PC-3 (cell line): ENCODE data around the gene GAP43. TPM values are rescaled to one million over a fixed set of nuclear protein-coding genes. Genes with fewer than 3 reads are reported as not detected.

Source experiments
- ATAC-seq: fragments of 200-7000 bp; cut with Tn5 transposase; 2 replicates; pipeline ENCODE4 v1.9.1; 2020; ENCODE audit warnings: mild to moderate bottlenecking, moderate library complexity
- BruUV-seq: library from RNA; stranded (reverse); fragments of 400-500 nt; replicated peaks from 2 replicates; lab custom pipeline; 2021; lab: Mats Ljungman, UMichigan
- CTCF ChIA-PET: fragments of 300-600 bp; sonication (Branson Sonifier 250); formaldehyde crosslinking; loops from one replicate; lab custom pipeline; 2022; ENCODE audit warnings: antibody characterized with exemption; lab: Charles Lee
- POLR2A ChIA-PET: fragments of 300-600 bp; sonication (Branson Sonifier 250); formaldehyde crosslinking; loops from one replicate; lab custom pipeline; 2022; ENCODE audit warnings: antibody characterized with exemption; ENCODE audit not compliant: unreplicated experiment; lab: Charles Lee
- DNase-seq: peaks from one replicate; pipeline ENCODE4 v3.0.0-alpha.2; 2015
- H2AFZ ChIP-seq: fragments of 300-600 bp; sonication (generic); 2 replicates; pipeline ENCODE4 v1.6.0; 2016; ENCODE audit warnings: antibody characterized with exemption, low read length
- H3F3A ChIP-seq: fragments of 300-600 bp; sonication (generic); one replicate; pipeline ENCODE4 v1.6.0; 2017; ENCODE audit warnings: antibody characterized with exemption, low read length, control low read depth, mild to moderate bottlenecking; ENCODE audit not compliant: unreplicated experiment
- H3K27ac ChIP-seq: fragments of 300-600 bp; sonication (generic); 2 replicates; pipeline ENCODE4 v1.5.1; 2016; ENCODE audit warnings: mild to moderate bottlenecking, low read length
- H3K27me3 ChIP-seq: fragments of 300-600 bp; sonication (generic); 2 replicates; pipeline ENCODE4 v1.6.1; 2016; ENCODE audit warnings: low read length, mixed read lengths
- H3K36me3 ChIP-seq: fragments of 300-600 bp; sonication (generic); 2 replicates; pipeline ENCODE4 v1.6.1; 2016; ENCODE audit warnings: low read depth, mixed run types, low read length, mixed read lengths
- H3K4me1 ChIP-seq: fragments of 300-600 bp; sonication (generic); 2 replicates; pipeline ENCODE4 v1.5.1; 2016; ENCODE audit warnings: low read length; ENCODE audit not compliant: insufficient read depth
- H3K4me2 ChIP-seq: fragments of 300-600 bp; sonication (generic); 2 replicates; pipeline ENCODE4 v1.6.0; 2016; ENCODE audit warnings: low read length
- H3K4me3 ChIP-seq: fragments of 300-600 bp; sonication (generic); 2 replicates; pipeline ENCODE4 v1.5.1; 2016; ENCODE audit warnings: mild to moderate bottlenecking, low read length, mixed read lengths
- H3K79me2 ChIP-seq: fragments of 300-600 bp; sonication (generic); 2 replicates; pipeline ENCODE4 v1.6.1; 2017; ENCODE audit warnings: low read length, mixed read lengths
- H3K9ac ChIP-seq: fragments of 300-600 bp; sonication (generic); 2 replicates; pipeline ENCODE4 v1.6.0; 2016; ENCODE audit warnings: mild to moderate bottlenecking, low read length
- H3K9me2 ChIP-seq: fragments of 300-600 bp; sonication (generic); replicated peaks from 2 replicates; pipeline ENCODE4 v1.6.1; 2016; ENCODE audit warnings: mixed run types, low read length, mixed read lengths
- H3K9me3 ChIP-seq: fragments of 300-600 bp; sonication (generic); 2 replicates; pipeline ENCODE4 v1.6.1; 2016; ENCODE audit warnings: low read length, mixed read lengths
- H4K20me1 ChIP-seq: fragments of 300-600 bp; sonication (generic); 2 replicates; pipeline ENCODE4 v1.6.1; 2016; ENCODE audit warnings: low read length, mixed read lengths
- EZH2 ChIP-seq: fragments of 300-600 bp; sonication (generic); IDR thresholded peaks from one replicate; pipeline ENCODE4 v1.6.1; 2017; ENCODE audit warnings: antibody characterized with exemption, mild to moderate bottlenecking, low read length; ENCODE audit not compliant: unreplicated experiment
- EZH2phosphoT487 ChIP-seq: fragments of 300-600 bp; sonication (generic); IDR thresholded peaks from 2 replicates; pipeline ENCODE4 v1.6.1; 2018; ENCODE audit warnings: mild to moderate bottlenecking, antibody characterized with exemption, low read length, borderline replicate concordance
- intact Hi-C: fragments of 100-400 bp; cut with micrococcal nuclease; formaldehyde crosslinking; loops from 2 replicates; pipeline ENCODE4 v1.9.0; 2023
- total RNA-seq: library from RNA; depleted of rRNA; stranded (reverse); fragments of >200 nt; gene quantifications from 2 replicates; pipeline ENCODE4 v1.2.3, GENCODE V29; 2014
- TF ChIP-seq, protein P1 (sequence below): fragments of 300-600 bp; sonication (generic); conservative IDR thresholded peaks from 2 replicates; pipeline ENCODE4 v1.5.1; 2017; ENCODE audit warnings: antibody characterized with exemption, low read depth, mild to moderate bottlenecking, low read length

GAP43 gene
- total RNA-seq, 1 experiment from 2014 or later = not detected

DNA sequence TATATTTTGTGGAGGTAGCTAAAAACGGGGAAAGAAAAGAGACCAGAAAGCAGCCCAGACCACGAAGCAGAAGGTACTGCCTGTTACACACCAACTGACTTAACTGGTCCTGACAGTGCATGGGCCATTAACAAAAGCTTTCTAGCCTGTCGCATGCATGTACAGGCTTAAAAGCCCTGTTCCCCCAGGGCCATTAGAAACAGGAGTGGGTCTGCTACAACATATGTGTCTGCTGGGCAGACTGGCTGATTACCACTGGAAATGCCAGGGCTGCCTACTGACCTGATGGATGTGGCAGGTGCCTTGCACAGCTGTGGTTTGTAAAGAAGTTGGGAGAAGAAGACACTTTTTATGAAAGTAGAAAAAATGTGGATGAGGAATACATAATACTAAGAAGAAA is 137.4 kb downstream of the GAP43 start:
- POLR2A ChIA-PET = no interaction called here
- CTCF ChIA-PET = no interaction called here
- H4K20me1 ChIP-seq = no peaks in the 10 kb centered on the region
- no peak overlapping the region for H3K4me3 ChIP-seq
- TF ChIP-seq EZH2phosphoT487 (no peak), EZH2 (no peak)
- TF ChIP-seq, protein P1, sequence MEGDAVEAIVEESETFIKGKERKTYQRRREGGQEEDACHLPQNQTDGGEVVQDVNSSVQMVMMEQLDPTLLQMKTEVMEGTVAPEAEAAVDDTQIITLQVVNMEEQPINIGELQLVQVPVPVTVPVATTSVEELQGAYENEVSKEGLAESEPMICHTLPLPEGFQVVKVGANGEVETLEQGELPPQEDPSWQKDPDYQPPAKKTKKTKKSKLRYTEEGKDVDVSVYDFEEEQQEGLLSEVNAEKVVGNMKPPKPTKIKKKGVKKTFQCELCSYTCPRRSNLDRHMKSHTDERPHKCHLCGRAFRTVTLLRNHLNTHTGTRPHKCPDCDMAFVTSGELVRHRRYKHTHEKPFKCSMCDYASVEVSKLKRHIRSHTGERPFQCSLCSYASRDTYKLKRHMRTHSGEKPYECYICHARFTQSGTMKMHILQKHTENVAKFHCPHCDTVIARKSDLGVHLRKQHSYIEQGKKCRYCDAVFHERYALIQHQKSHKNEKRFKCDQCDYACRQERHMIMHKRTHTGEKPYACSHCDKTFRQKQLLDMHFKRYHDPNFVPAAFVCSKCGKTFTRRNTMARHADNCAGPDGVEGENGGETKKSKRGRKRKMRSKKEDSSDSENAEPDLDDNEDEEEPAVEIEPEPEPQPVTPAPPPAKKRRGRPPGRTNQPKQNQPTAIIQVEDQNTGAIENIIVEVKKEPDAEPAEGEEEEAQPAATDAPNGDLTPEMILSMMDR = no peak
- no peak overlapping the region for H2AFZ ChIP-seq
- intact Hi-C loops = no loop called here
- BruUV-seq = no TSS peak
- no peaks in the 10 kb centered on the region for H3K36me3 ChIP-seq
- ATAC-seq (no peak), DNase-seq (no peak)
- no peaks in the 10 kb centered on the region for H3K27me3 ChIP-seq
- no peaks in the 10 kb centered on the region for H3K4me1 ChIP-seq
- no peaks in the 10 kb centered on the region for H3K9me2 ChIP-seq
- no peaks in the 10 kb centered on the region for H3K9me3 ChIP-seq
- H3K27ac ChIP-seq = no peak overlapping the region
- no peaks in the 10 kb centered on the region for H3F3A ChIP-seq
- no peaks in the 10 kb centered on the region for H3K79me2 ChIP-seq
- no peak overlapping the region for H3K4me2 ChIP-seq
- no peak overlapping the region for H3K9ac ChIP-seq

DNA sequence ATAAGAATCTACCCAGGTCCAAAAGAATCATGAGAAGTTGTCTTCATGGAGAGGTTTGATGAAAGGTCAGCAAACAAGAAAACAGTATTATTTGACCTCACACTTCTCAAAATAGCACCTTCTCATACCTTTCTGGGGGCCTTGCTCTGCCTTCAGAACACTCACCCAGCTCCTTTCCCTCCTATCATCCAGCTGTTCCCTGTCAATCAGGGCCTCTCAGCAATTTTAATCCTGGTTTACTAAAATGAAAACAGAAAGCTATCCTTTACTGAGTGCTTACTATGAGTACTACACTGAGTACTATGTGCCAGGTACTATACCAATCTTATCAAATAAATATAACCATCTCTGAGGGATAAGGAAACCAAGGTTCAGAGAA is 138.6 kb downstream of the GAP43 start:
- no TSS peak for BruUV-seq
- Histone ChIP-seq H3K36me3 (no peaks in the 10 kb centered on the region), H3K4me1 (no peaks in the 10 kb centered on the region), H4K20me1 (no peaks in the 10 kb centered on the region), H3K27me3 (no peaks in the 10 kb centered on the region), H3K27ac (no peak overlapping the region), H3F3A (no peaks in the 10 kb centered on the region), H3K4me2 (no peak overlapping the region), H3K9ac (no peak overlapping the region), H3K4me3 (no peak overlapping the region), H2AFZ (no peak overlapping the region), H3K9me3 (no peaks in the 10 kb centered on the region), H3K79me2 (no peaks in the 10 kb centered on the region), H3K9me2 (no peaks in the 10 kb centered on the region)
- ChIA-PET POLR2A (no interaction called here), CTCF (no interaction called here)
- TF ChIP-seq, protein P1 = no peak
- TF ChIP-seq EZH2phosphoT487 (no peak), EZH2 (no peak)
- ATAC-seq (no peak), DNase-seq (no peak)
- intact Hi-C loops = no loop called here

DNA sequence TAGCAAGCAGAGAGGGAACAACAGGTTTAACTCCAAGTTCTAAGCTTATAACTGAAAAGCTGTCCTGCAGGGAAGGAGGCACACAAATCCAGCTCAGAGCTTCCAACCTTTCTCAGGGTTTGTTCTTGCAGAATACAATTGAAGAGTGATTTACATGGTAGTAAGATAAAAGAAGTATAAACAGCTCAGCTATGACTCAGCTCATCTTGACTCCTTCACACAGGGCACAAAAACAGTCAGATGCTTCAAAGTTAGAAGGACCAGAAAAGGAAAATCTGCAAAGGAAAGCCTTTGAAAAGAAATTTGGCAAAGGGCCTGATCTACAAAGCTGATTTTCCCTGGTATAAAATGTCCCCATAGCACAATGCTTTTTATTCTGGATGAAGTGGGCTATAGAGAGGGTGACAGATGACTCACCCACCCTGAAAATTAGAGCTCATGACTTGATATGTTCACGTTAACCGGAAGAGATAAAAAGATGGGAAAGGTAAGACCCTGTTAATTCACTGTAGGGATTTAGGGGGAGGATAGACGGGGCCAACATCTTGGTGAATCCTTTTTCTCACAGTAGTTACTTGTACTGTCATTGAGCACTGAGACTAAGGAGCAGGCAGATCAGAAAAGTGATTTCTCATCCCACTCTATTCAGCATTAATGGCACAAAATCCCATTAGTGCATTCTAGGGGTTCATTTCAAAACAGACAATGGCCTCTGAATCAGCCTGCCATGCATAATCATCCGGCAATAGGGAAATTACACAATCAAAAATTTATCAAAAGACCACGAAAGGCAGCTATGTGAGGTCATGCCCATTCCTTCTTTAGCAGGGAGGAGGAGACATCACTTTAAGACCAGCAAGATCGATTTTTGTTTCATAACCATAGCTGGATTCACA is 143.5 kb downstream of the GAP43 start:
- H4K20me1 ChIP-seq = no peaks in the 10 kb centered on the region
- TF ChIP-seq EZH2phosphoT487 = no peak
- TF ChIP-seq EZH2 = no peak
- TF ChIP-seq, protein P1 = no peak
- no peaks in the 10 kb centered on the region for H3K9me2 ChIP-seq
- peak; percentile 61 for ATAC-seq
- no peaks in the 10 kb centered on the region for H3K4me1 ChIP-seq
- no peaks in the 10 kb centered on the region for H3K27me3 ChIP-seq
- H3K9me3 ChIP-seq = no peaks in the 10 kb centered on the region
- DNase-seq = peak; percentile 36
- no peaks in the 10 kb centered on the region for H3K36me3 ChIP-seq
- H2AFZ ChIP-seq = no peak overlapping the region
- H3K9ac ChIP-seq = no peak overlapping the region
- BruUV-seq = no TSS peak
- CTCF ChIA-PET = no interaction called here
- no peak overlapping the region for H3K4me2 ChIP-seq
- intact Hi-C loops = no loop called here
- no peaks in the 10 kb centered on the region for H3K79me2 ChIP-seq
- no peaks in the 10 kb centered on the region for H3F3A ChIP-seq
- POLR2A ChIA-PET = no interaction called here
- no peak overlapping the region for H3K27ac ChIP-seq
- H3K4me3 ChIP-seq = no peak overlapping the region
